HepG2 (cell line): ENCODE results near the gene JOSD1. TPM values are rescaled to one million over a fixed set of nuclear protein-coding genes. Genes with fewer than 3 reads are reported as not detected.

Source experiments
- GTF2F1 ChIP-seq: fragments of 150-350 bp; IDR thresholded peaks from 2 replicates; pipeline ENCODE4 v1.6.1; 2014; ENCODE audit warnings: low read length
- MYC ChIP-seq: sonication (generic); formaldehyde crosslinking; IDR thresholded peaks from 2 replicates; pipeline ENCODE4 v1.9.0; 2021; ENCODE audit warnings: missing genetic modification reagents, borderline replicate concordance
- ONECUT2 ChIP-seq: sonication (generic); formaldehyde crosslinking; IDR thresholded peaks from 2 replicates; pipeline ENCODE4 v1.4.0; 2020; ENCODE audit warnings: missing genetic modification reagents
- XBP1 ChIP-seq: sonication (generic); formaldehyde crosslinking; IDR thresholded peaks from 2 replicates; pipeline ENCODE4 v1.5.0; 2020; ENCODE audit warnings: missing genetic modification reagents
- ZFP36L2 ChIP-seq: sonication (generic); formaldehyde crosslinking; IDR thresholded peaks from 2 replicates; pipeline ENCODE4 v1.4.0; 2020; ENCODE audit warnings: missing genetic modification reagents
- ZNF589 ChIP-seq: sonication (generic); formaldehyde crosslinking; conservative IDR thresholded peaks from 2 replicates; pipeline ENCODE4 v1.8.0; 2022; ENCODE audit warnings: mild to moderate bottlenecking, moderate library complexity, missing genetic modification reagents
- ZNF777 ChIP-seq: sonication (generic); formaldehyde crosslinking; IDR thresholded peaks from 2 replicates; pipeline ENCODE4 v1.4.0; 2020; ENCODE audit warnings: missing genetic modification reagents
- ZNF83 ChIP-seq: sonication (generic); formaldehyde crosslinking; IDR thresholded peaks from 2 replicates; pipeline ENCODE4 v1.4.0; 2020; ENCODE audit warnings: missing genetic modification reagents, mild to moderate bottlenecking, borderline replicate concordance
- ZNF839 ChIP-seq: sonication (generic); formaldehyde crosslinking; IDR thresholded peaks from 2 replicates; pipeline ENCODE4 v1.4.0; 2020; ENCODE audit warnings: missing genetic modification reagents, mild to moderate bottlenecking, borderline replicate concordance
- polyA plus RNA-seq, 8 experiments: library from polyadenylated mRNA; depleted of rRNA in 3 of 8; stranded (reverse) in 7 of 8; unstranded in 1 of 8; fragments of >200 nt; fragmentation: Illumina TruSeq in 4 of 8; extraction: Trizol in 4 of 8; gene quantifications; 2 replicates each; pipeline versions ENCODE4 v1.2.1 to v1.2.3, GENCODE V29; 2011 to 2016; ENCODE audit warnings: low read depth in 4 of 8, missing spikeins in 1 of 8, mixed read lengths in 1 of 8; ENCODE audit not compliant: insufficient read depth in 1 of 8
- total RNA-seq, 5 experiments: library from RNA; depleted of rRNA; stranded (reverse); fragments of >200 nt; fragmentation: Illumina TruSeq; extraction: Trizol; gene quantifications; 2 replicates each; pipeline ENCODE4 v1.2.3, GENCODE V29; 2016; ENCODE audit warnings: low read depth in 1 of 5
- TF ChIP-seq, protein P1 (sequence below): IDR thresholded peaks from 2 replicates; pipeline ENCODE4 v1.6.1; 2016; ENCODE audit warnings: low read depth, missing genetic modification reagents, missing compliant biosample characterization
- TF ChIP-seq, protein P2 (sequence below): sonication (generic); formaldehyde crosslinking; IDR thresholded peaks from 2 replicates; pipeline ENCODE4 v1.4.0; 2020; ENCODE audit warnings: mild to moderate bottlenecking, missing genetic modification reagents
- TF ChIP-seq, protein P3 (sequence below): sonication (generic); formaldehyde crosslinking; conservative IDR thresholded peaks from 2 replicates; pipeline ENCODE4 v1.8.0; 2022; ENCODE audit warnings: mild to moderate bottlenecking, moderate library complexity, missing genetic modification reagents
- TF ChIP-seq, protein P4 (sequence below), 2 experiments: IDR thresholded peaks; 2 replicates each; pipeline ENCODE4 v1.6.1; 2011 to 2012; ENCODE audit warnings: low read length in 2 of 2, borderline replicate concordance in 1 of 2, low read depth in 1 of 2, mild to moderate bottlenecking in 1 of 2, moderate library complexity in 1 of 2

The JOSD1 gene
- total and polyA plus RNA-seq, 2 of the 13 experiments (the other 11 are each of a cell fraction or from before 2014, with no cell fraction given): 31.7 to 38.4 TPM

DNA sequence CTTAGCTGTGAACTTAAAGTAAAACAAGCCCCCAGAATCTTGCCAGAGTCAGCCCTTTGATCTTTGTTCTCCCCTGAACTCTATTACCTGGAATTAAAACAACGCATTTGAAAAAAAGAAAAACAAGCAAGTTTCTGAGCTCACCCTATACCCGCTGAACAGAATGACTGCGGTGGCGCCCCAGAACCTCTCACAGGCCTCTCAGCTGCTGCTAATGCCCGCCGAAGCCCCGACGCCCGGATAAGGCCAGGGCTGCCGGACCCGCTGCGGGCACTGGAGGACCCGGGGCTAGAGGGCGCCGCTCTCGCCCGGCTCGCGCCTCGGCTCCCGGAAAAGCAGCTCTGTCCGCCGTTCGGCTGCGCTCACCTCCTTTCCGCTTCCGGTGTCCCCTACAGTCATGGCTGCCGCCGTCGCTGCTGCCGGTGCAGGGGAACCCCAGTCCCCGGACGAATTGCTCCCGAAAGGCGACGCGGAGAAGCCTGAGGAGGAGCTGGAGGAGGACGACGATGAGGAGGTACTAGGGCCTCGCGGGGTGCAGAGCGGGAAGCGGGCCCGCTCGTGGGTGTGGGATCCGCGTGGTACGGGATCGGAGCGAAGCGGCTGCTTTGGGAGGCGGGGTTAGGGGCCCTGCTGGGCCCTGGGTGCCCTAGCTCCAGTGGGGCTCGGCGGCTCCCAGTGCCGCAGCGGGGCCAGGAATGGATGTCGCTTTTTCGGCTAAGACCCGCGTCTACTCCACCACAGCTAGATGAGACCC, 19.0 kb downstream of the JOSD1 start, which contains the start of gene TOMM22 (continued):
- TF ChIP-seq, protein P1, sequence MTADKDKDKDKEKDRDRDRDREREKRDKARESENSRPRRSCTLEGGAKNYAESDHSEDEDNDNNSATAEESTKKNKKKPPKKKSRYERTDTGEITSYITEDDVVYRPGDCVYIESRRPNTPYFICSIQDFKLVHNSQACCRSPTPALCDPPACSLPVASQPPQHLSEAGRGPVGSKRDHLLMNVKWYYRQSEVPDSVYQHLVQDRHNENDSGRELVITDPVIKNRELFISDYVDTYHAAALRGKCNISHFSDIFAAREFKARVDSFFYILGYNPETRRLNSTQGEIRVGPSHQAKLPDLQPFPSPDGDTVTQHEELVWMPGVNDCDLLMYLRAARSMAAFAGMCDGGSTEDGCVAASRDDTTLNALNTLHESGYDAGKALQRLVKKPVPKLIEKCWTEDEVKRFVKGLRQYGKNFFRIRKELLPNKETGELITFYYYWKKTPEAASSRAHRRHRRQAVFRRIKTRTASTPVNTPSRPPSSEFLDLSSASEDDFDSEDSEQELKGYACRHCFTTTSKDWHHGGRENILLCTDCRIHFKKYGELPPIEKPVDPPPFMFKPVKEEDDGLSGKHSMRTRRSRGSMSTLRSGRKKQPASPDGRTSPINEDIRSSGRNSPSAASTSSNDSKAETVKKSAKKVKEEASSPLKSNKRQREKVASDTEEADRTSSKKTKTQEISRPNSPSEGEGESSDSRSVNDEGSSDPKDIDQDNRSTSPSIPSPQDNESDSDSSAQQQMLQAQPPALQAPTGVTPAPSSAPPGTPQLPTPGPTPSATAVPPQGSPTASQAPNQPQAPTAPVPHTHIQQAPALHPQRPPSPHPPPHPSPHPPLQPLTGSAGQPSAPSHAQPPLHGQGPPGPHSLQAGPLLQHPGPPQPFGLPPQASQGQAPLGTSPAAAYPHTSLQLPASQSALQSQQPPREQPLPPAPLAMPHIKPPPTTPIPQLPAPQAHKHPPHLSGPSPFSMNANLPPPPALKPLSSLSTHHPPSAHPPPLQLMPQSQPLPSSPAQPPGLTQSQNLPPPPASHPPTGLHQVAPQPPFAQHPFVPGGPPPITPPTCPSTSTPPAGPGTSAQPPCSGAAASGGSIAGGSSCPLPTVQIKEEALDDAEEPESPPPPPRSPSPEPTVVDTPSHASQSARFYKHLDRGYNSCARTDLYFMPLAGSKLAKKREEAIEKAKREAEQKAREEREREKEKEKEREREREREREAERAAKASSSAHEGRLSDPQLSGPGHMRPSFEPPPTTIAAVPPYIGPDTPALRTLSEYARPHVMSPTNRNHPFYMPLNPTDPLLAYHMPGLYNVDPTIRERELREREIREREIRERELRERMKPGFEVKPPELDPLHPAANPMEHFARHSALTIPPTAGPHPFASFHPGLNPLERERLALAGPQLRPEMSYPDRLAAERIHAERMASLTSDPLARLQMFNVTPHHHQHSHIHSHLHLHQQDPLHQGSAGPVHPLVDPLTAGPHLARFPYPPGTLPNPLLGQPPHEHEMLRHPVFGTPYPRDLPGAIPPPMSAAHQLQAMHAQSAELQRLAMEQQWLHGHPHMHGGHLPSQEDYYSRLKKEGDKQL: peak; percentile 27; the same call in 1 of the 2 replicates
- TF ChIP-seq ONECUT2 (CRISPR knock-in tag) (no peak), XBP1 (CRISPR knock-in tag) (0 out of 2 replicates have a peak, but pooled peaks have one; percentile 39), MYC (peak; percentile 96), ZFP36L2 (CRISPR knock-in tag) (no peak), ZNF83 (CRISPR knock-in tag) (no peak), GTF2F1 (peak; percentile 63; the same call in 1 of the 2 replicates), ZNF777 (peak; percentile 75), ZNF589 (CRISPR knock-in tag) (0 out of 2 replicates have a peak, but pooled peaks have one; percentile 51), ZNF839 (peak; percentile 70; the same call in 1 of the 2 replicates)
- TF ChIP-seq, protein P2, sequence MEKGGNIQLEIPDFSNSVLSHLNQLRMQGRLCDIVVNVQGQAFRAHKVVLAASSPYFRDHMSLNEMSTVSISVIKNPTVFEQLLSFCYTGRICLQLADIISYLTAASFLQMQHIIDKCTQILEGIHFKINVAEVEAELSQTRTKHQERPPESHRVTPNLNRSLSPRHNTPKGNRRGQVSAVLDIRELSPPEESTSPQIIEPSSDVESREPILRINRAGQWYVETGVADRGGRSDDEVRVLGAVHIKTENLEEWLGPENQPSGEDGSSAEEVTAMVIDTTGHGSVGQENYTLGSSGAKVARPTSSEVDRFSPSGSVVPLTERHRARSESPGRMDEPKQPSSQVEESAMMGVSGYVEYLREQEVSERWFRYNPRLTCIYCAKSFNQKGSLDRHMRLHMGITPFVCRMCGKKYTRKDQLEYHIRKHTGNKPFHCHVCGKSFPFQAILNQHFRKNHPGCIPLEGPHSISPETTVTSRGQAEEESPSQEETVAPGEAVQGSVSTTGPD (CRISPR knock-in tag): no peak
- TF ChIP-seq, protein P3, sequence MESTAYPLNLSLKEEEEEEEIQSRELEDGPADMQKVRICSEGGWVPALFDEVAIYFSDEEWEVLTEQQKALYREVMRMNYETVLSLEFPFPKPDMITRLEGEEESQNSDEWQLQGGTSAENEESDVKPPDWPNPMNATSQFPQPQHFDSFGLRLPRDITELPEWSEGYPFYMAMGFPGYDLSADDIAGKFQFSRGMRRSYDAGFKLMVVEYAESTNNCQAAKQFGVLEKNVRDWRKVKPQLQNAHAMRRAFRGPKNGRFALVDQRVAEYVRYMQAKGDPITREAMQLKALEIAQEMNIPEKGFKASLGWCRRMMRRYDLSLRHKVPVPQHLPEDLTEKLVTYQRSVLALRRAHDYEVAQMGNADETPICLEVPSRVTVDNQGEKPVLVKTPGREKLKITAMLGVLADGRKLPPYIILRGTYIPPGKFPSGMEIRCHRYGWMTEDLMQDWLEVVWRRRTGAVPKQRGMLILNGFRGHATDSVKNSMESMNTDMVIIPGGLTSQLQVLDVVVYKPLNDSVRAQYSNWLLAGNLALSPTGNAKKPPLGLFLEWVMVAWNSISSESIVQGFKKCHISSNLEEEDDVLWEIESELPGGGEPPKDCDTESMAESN (CRISPR knock-in tag): peak; percentile 91
- TF ChIP-seq, protein P4, sequence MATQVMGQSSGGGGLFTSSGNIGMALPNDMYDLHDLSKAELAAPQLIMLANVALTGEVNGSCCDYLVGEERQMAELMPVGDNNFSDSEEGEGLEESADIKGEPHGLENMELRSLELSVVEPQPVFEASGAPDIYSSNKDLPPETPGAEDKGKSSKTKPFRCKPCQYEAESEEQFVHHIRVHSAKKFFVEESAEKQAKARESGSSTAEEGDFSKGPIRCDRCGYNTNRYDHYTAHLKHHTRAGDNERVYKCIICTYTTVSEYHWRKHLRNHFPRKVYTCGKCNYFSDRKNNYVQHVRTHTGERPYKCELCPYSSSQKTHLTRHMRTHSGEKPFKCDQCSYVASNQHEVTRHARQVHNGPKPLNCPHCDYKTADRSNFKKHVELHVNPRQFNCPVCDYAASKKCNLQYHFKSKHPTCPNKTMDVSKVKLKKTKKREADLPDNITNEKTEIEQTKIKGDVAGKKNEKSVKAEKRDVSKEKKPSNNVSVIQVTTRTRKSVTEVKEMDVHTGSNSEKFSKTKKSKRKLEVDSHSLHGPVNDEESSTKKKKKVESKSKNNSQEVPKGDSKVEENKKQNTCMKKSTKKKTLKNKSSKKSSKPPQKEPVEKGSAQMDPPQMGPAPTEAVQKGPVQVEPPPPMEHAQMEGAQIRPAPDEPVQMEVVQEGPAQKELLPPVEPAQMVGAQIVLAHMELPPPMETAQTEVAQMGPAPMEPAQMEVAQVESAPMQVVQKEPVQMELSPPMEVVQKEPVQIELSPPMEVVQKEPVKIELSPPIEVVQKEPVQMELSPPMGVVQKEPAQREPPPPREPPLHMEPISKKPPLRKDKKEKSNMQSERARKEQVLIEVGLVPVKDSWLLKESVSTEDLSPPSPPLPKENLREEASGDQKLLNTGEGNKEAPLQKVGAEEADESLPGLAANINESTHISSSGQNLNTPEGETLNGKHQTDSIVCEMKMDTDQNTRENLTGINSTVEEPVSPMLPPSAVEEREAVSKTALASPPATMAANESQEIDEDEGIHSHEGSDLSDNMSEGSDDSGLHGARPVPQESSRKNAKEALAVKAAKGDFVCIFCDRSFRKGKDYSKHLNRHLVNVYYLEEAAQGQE (IDR thresholded peaks at IDR 0.05; ENCODE audit: borderline replicate concordance in 1 of 2, low read depth in 1 of 2, low read length in 2 of 2): peak in 1 of 2 experiments; percentile 39; a peak in 1 of 4 replicates
